H1 (cell line): ENCODE data around the gene PTCH2. TPM values are rescaled to one million over a fixed set of nuclear protein-coding genes. Genes with fewer than 3 reads are reported as not detected.

Experiments used
- CTCF ChIA-PET: fragments of 300-600 bp; sonication (Branson Sonifier 250); formaldehyde crosslinking; loops from one replicate; lab custom pipeline; 2021; ENCODE audit not compliant: partially characterized antibody; lab: Charles Lee
- POLR2A ChIA-PET: fragments of 300-600 bp; sonication (Branson Sonifier 250); formaldehyde crosslinking; loops from one replicate; lab custom pipeline; 2021; ENCODE audit warnings: inconsistent platforms; ENCODE audit not compliant: partially characterized antibody; lab: Charles Lee
- DNase-seq, 2 experiments: peaks; one replicate each; pipeline versions ENCODE4 v3.0.0 to v3.0.0-alpha.2; 2010 to 2022; ENCODE audit warnings: low spot score in 2 of 2, low read depth in 1 of 2, mixed read lengths in 1 of 2
- FAIRE-seq: peaks from 2 replicates; lab custom pipeline; 2011; peaks lifted over from hg19 to GRCh38; lab: Jason Lieb, UNC
- H2AFZ ChIP-seq: 2 replicates; pipeline ENCODE4 v1.8.1; 2012; ENCODE audit warnings: low read length, inconsistent platforms
- H2AK5ac ChIP-seq: 2 replicates; pipeline ENCODE4 v1.6.1; 2013; ENCODE audit warnings: low read depth, low read length
- H2BK120ac ChIP-seq: replicated peaks from 2 replicates; pipeline ENCODE3; 2013; ENCODE audit warnings: low read depth, low read length, inconsistent platforms
- H2BK12ac ChIP-seq: 2 replicates; pipeline ENCODE4 v1.6.1; 2013; ENCODE audit warnings: low read depth, low read length
- H2BK15ac ChIP-seq: 2 replicates; pipeline ENCODE4 v1.6.1; 2013; ENCODE audit warnings: low read length
- H2BK20ac ChIP-seq: 2 replicates; pipeline ENCODE4 v1.6.1; 2013; ENCODE audit warnings: low read length
- H2BK5ac ChIP-seq: 2 replicates; pipeline ENCODE4 v1.6.1; 2013; ENCODE audit warnings: low read depth, low read length
- H3K14ac ChIP-seq: 2 replicates; pipeline ENCODE4 v1.6.1; 2013; ENCODE audit warnings: inconsistent platforms; ENCODE audit not compliant: insufficient read length
- H3K18ac ChIP-seq: 2 replicates; pipeline ENCODE4 v1.6.1; 2013; ENCODE audit warnings: low read length; ENCODE audit errors: extremely low read depth
- H3K23ac ChIP-seq: 2 replicates; pipeline ENCODE4 v1.6.1; 2013; ENCODE audit warnings: inconsistent platforms; ENCODE audit not compliant: insufficient read length
- H3K23me2 ChIP-seq: 2 replicates; pipeline ENCODE4 v1.6.1; 2013; ENCODE audit warnings: low read depth, low read length
- H3K27ac ChIP-seq: 2 replicates; pipeline ENCODE4 v1.6.1; 2011; ENCODE audit warnings: low read depth, low read length, inconsistent platforms
- H3K27me3 ChIP-seq, 4 experiments: replicated peaks in 1 of 4; 1 replicate in 1 of 4; 2 replicates in 3 of 4; pipeline versions ENCODE4 v1.6.1 to v1.8.1; 2011 to 2013; ENCODE audit warnings: low read length in 3 of 4, mild to moderate bottlenecking in 3 of 4, inconsistent platforms in 2 of 4, mixed read lengths in 2 of 4, moderate library complexity in 1 of 4; ENCODE audit not compliant: control insufficient read depth in 3 of 4, insufficient read depth in 3 of 4; ENCODE audit errors: extremely low read depth in 1 of 4
- H3K36me3 ChIP-seq, 4 experiments: 2 replicates each; pipeline versions ENCODE4 v1.6.1 to v1.8.1; 2011 to 2013; ENCODE audit warnings: mild to moderate bottlenecking in 4 of 4, low read length in 3 of 4, moderate library complexity in 2 of 4, control low read depth in 1 of 4, inconsistent platforms in 1 of 4; ENCODE audit not compliant: insufficient read depth in 4 of 4, control insufficient read depth in 2 of 4
- H3K4ac ChIP-seq: replicated peaks from 2 replicates; pipeline ENCODE3; 2013; ENCODE audit warnings: low read length, low read depth, mixed read lengths, inconsistent platforms; ENCODE audit not compliant: insufficient read length
- H3K4me1 ChIP-seq, 4 experiments: replicated peaks in 1 of 4; 1 replicate in 1 of 4; 2 replicates in 3 of 4; pipeline versions ENCODE4 v1.6.1 to v1.8.1; 2011 to 2013; ENCODE audit warnings: low read length in 3 of 4, inconsistent platforms in 2 of 4, mixed read lengths in 1 of 4; ENCODE audit not compliant: insufficient read depth in 4 of 4, control insufficient read depth in 3 of 4
- H3K4me2 ChIP-seq, 2 experiments: 2 replicates each; pipeline versions ENCODE4 v1.6.1 to v1.8.1; 2011 to 2013; ENCODE audit warnings: low read depth in 2 of 2, low read length in 2 of 2, control low read depth in 1 of 2, inconsistent platforms in 1 of 2, mild to moderate bottlenecking in 1 of 2; ENCODE audit not compliant: insufficient read depth in 1 of 2
- H3K4me3 ChIP-seq, 4 experiments: fragments of 200-600, 300-600 bp in 1 of 4; sonication (generic), shearing (Covaris generic), sonication (Bioruptor Twin) in 1 of 4; 2 replicates each; pipeline versions ENCODE4 v1.5.1 to v1.8.1; 2011 to 2016; ENCODE audit warnings: low read length in 4 of 4, low read depth in 3 of 4, control low read depth in 2 of 4, inconsistent platforms in 2 of 4, mild to moderate bottlenecking in 2 of 4, mixed read lengths in 1 of 4, moderate library complexity in 1 of 4; ENCODE audit not compliant: insufficient read depth in 2 of 4; ENCODE audit errors: extremely low read depth in 1 of 4
- H3K56ac ChIP-seq: replicated peaks from 2 replicates; pipeline ENCODE3; 2013; ENCODE audit warnings: low read depth, mild to moderate bottlenecking, mixed read lengths, low read length, inconsistent platforms; ENCODE audit not compliant: insufficient read length
- H3K79me1 ChIP-seq: 2 replicates; pipeline ENCODE4 v1.6.1; 2013; ENCODE audit warnings: low read depth, low read length, control low read depth
- H3K79me2 ChIP-seq, 2 experiments: 2 replicates each; pipeline versions ENCODE4 v1.6.1 to v1.8.1; 2012 to 2013; ENCODE audit warnings: low read length in 2 of 2, mild to moderate bottlenecking in 2 of 2, inconsistent platforms in 1 of 2; ENCODE audit not compliant: insufficient read depth in 2 of 2, control insufficient read depth in 1 of 2
- H3K9ac ChIP-seq, 4 experiments: replicated peaks in 1 of 4; 1 replicate in 1 of 4; 2 replicates in 3 of 4; pipeline versions ENCODE4 v1.6.1 to v1.8.1; 2011 to 2013; ENCODE audit warnings: low read depth in 3 of 4, low read length in 3 of 4, control low read depth in 2 of 4, mild to moderate bottlenecking in 2 of 4, moderate library complexity in 2 of 4, inconsistent platforms in 1 of 4; ENCODE audit errors: extremely low read depth in 1 of 4
- H3K9me3 ChIP-seq, 2 experiments: 2 replicates each; pipeline versions ENCODE4 v1.6.1 to v1.8.1; 2012 to 2013; ENCODE audit warnings: mild to moderate bottlenecking in 2 of 2, moderate library complexity in 2 of 2, control low read depth in 1 of 2, inconsistent platforms in 1 of 2, low read depth in 1 of 2, low read length in 1 of 2, mixed read lengths in 1 of 2; ENCODE audit not compliant: insufficient read depth in 2 of 2
- H4K20me1 ChIP-seq, 2 experiments: replicated peaks in 1 of 2; 2 replicates each; pipeline versions ENCODE3 to v1.8.1; 2011 to 2013; ENCODE audit warnings: inconsistent platforms in 2 of 2, low read length in 2 of 2, mild to moderate bottlenecking in 1 of 2; ENCODE audit not compliant: insufficient read depth in 2 of 2, control insufficient read depth in 1 of 2
- H4K5ac ChIP-seq: 2 replicates; pipeline ENCODE4 v1.6.1; 2013; ENCODE audit warnings: low read length, low read depth, mixed read lengths, inconsistent platforms; ENCODE audit not compliant: insufficient read length
- H4K8ac ChIP-seq: 2 replicates; pipeline ENCODE4 v1.8.0; 2013; ENCODE audit warnings: mild to moderate bottlenecking, moderate library complexity, low read length, inconsistent platforms; ENCODE audit not compliant: insufficient read depth; ENCODE audit errors: extremely low read depth
- H4K91ac ChIP-seq: replicated peaks from 2 replicates; pipeline ENCODE3; 2013; ENCODE audit warnings: low read length, mixed read lengths, inconsistent platforms; ENCODE audit not compliant: insufficient read length
- BACH1 ChIP-seq: IDR thresholded peaks from 2 replicates; pipeline ENCODE4 v1.6.1; 2012; ENCODE audit warnings: low read length, improper control_type of control experiment
- EP300 ChIP-seq, 2 experiments: IDR thresholded peaks; 1 replicate in 1 of 2; 2 replicates in 1 of 2; pipeline ENCODE4 v1.6.1; 2011 to 2012; ENCODE audit warnings: low read depth in 2 of 2, low read length in 2 of 2, mild to moderate bottlenecking in 2 of 2, borderline replicate concordance in 1 of 2, inconsistent platforms in 1 of 2, moderate library complexity in 1 of 2
- FOSL1 ChIP-seq: IDR thresholded peaks from 2 replicates; pipeline ENCODE4 v1.6.1; 2011; ENCODE audit warnings: mild to moderate bottlenecking, low read depth, low read length, moderate library complexity; ENCODE audit not compliant: insufficient read depth
- GABPA ChIP-seq: IDR thresholded peaks from 2 replicates; pipeline ENCODE4 v1.6.1; 2011; ENCODE audit warnings: mild to moderate bottlenecking, low read length, moderate library complexity, borderline replicate concordance; ENCODE audit not compliant: insufficient read depth
- RBBP5 ChIP-seq: IDR thresholded peaks from 2 replicates; pipeline ENCODE4 v1.7.1; 2012; ENCODE audit warnings: low read depth, mild to moderate bottlenecking, inconsistent platforms, low read length, moderate library complexity, borderline replicate concordance
- SAP30 ChIP-seq: fragments of 300-600 bp; sonication (generic); IDR thresholded peaks from 2 replicates; pipeline ENCODE4 v1.7.1; 2012; ENCODE audit warnings: low read length, moderate library complexity, mild to moderate bottlenecking, inconsistent platforms; ENCODE audit not compliant: insufficient read depth, insufficient replicate concordance
- TBP ChIP-seq: IDR thresholded peaks from 2 replicates; pipeline ENCODE4 v1.6.1; 2011; ENCODE audit warnings: low read depth, low read length, improper control_type of control experiment
- TCF12 ChIP-seq: IDR thresholded peaks from 2 replicates; pipeline ENCODE4 v1.6.1; 2011; ENCODE audit warnings: low read depth, mild to moderate bottlenecking, low read length
- WGBS, 2 experiments: shearing (Covaris generic) in 1 of 2; methylation state at CpG; one replicate each; pipeline versions ENCODE4 v1.1.6 to v1.1.7; 2013 to 2015; ENCODE audit warnings: low lambda C conversion rate in 2 of 2, mixed read lengths in 2 of 2, inconsistent platforms in 1 of 2, low coverage in 1 of 2, missing lambda C conversion rate in 1 of 2; ENCODE audit not compliant: insufficient replicate concordance in 2 of 2, insufficient coverage in 1 of 2, insufficient read length in 1 of 2; ENCODE audit errors: extremely low coverage in 1 of 2, missing lambda C conversion rate in 1 of 2; 5-methylcytosine and 5-hydroxymethylcytosine counted together
- polyA plus RNA-seq, 7 experiments: library from polyadenylated mRNA; depleted of rRNA in 3 of 7; stranded (reverse) in 5 of 7; unstranded in 2 of 7; fragments of >200 nt in 5 of 7; fragments of 200-250 nt in 2 of 7; gene quantifications; 1 replicate in 5 of 7; 2 replicates in 1 of 7; 4 replicates in 1 of 7; pipeline versions ENCODE4 v1.2.1 to v1.2.3, GENCODE V29; 2011 to 2013; ENCODE audit warnings: missing spikeins in 2 of 7, mixed read lengths in 2 of 7
- total RNA-seq: library from RNA; stranded (reverse); fragmentation: NEBNext Ultra II Directional; extraction: Animal tissue kit (Norgen Biotek cat#: 25700); gene quantifications from 2 replicates; pipeline ENCODE4 v1.2.1, GENCODE V29; 2021
- TF ChIP-seq, protein P1 (sequence below): IDR thresholded peaks from 2 replicates; pipeline ENCODE4 v1.6.1; 2012; ENCODE audit warnings: inconsistent platforms
- TF ChIP-seq, protein P2 (sequence below): IDR thresholded peaks from 2 replicates; pipeline ENCODE4 v1.6.1; 2012; ENCODE audit warnings: inconsistent platforms
- TF ChIP-seq, protein P3 (sequence below): IDR thresholded peaks from 2 replicates; pipeline ENCODE4 v1.6.1; 2011; ENCODE audit warnings: low read depth, mild to moderate bottlenecking, low read length; ENCODE audit not compliant: insufficient read depth

The PTCH2 gene
- total and polyA plus RNA-seq, 2 of the 8 experiments (the other 6 are each of a cell fraction or from before 2014, with no cell fraction given), result 0.35 to 1.2 TPM

GRCh38 chr1:44817307-44817706 lies 25.7 kb downstream of the PTCH2 start:
- no peaks in the 10 kb centered on the region for H3K79me1 ChIP-seq
- no peak overlapping the region for H3K56ac ChIP-seq
- FAIRE-seq (no peak), DNase-seq (no peak)
- H3K79me2 ChIP-seq, result no peaks in the 10 kb centered on the region
- WGBS, 2 experiments, result 88% methylated on average over 2 of the region's 2 CpGs; no CpG with 5 or more reads in 1 of the 2 experiments
- no peak overlapping the region for H3K18ac ChIP-seq
- H2AK5ac ChIP-seq, result no peak overlapping the region
- H3K27ac ChIP-seq, result no peak overlapping the region
- H3K4me1 ChIP-seq, result peaks cover 2 to 11% (median 9%) of the 10 kb centered on the region in 4 experiments; a peak in 6 of 7 replicates
- H3K14ac ChIP-seq, result no peak overlapping the region
- H2BK20ac ChIP-seq, result no peak overlapping the region
- H3K36me3 ChIP-seq, result no peaks in the 10 kb centered on the region
- peaks cover 13% of the 10 kb centered on the region for H3K23me2 ChIP-seq
- H2BK120ac ChIP-seq, result no peak overlapping the region
- ChIA-PET POLR2A (interaction anchor here (1.0 to 16.6 kb wide), 10 partner anchors 12 to 508 kb away, joined by 3 to 547 read pairs (median 95); partner anchors contain the start of genes BEST4, BTBD19, DYNLT4 and HECTD3), CTCF (interaction anchor here (0.9 to 3.4 kb wide), 11 partner anchors 11 to 194 kb away, joined by 3 to 21 read pairs (median 4); partner anchors contain the start of genes BTBD19, DYNLT4, HECTD3 and PLK3)
- no peak overlapping the region for H4K91ac ChIP-seq
- H4K5ac ChIP-seq, result no peak overlapping the region
- no peak overlapping the region for H2BK15ac ChIP-seq
- H3K9me3 ChIP-seq, result no peaks in the 10 kb centered on the region
- H3K27me3 ChIP-seq, result peaks cover 0 to 4% (median 0%) of the 10 kb centered on the region in 4 experiments; a peak in 4 of 7 replicates
- H3K4me3 ChIP-seq, result no peak overlapping the region
- H3K4me2 ChIP-seq, result no peak overlapping the region
- H4K20me1 ChIP-seq, result no peaks in the 10 kb centered on the region
- H4K8ac ChIP-seq, result no peak overlapping the region
- peak overlapping the region; percentile 8 for H3K4ac ChIP-seq
- no peak overlapping the region for H2BK12ac ChIP-seq
- H3K9ac ChIP-seq, result no peak overlapping the region
- no peak overlapping the region for H2AFZ ChIP-seq
- no peak overlapping the region for H3K23ac ChIP-seq
- H2BK5ac ChIP-seq, result no peak overlapping the region
- TF ChIP-seq TBP (no peak), RBBP5 (no peak), EP300 (IDR thresholded peaks at IDR 0.05; ENCODE audit: borderline replicate concordance in 1 of 2, low read depth in 2 of 2, low read length in 2 of 2) (no peak), FOSL1 (no peak), TCF12 (no peak), GABPA (no peak), SAP30 (no peak), BACH1 (no peak)
- TF ChIP-seq, protein P1, sequence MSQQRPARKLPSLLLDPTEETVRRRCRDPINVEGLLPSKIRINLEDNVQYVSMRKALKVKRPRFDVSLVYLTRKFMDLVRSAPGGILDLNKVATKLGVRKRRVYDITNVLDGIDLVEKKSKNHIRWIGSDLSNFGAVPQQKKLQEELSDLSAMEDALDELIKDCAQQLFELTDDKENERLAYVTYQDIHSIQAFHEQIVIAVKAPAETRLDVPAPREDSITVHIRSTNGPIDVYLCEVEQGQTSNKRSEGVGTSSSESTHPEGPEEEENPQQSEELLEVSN, result no peak
- TF ChIP-seq, protein P2, sequence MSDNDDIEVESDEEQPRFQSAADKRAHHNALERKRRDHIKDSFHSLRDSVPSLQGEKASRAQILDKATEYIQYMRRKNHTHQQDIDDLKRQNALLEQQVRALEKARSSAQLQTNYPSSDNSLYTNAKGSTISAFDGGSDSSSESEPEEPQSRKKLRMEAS, result no peak
- TF ChIP-seq, protein P3, sequence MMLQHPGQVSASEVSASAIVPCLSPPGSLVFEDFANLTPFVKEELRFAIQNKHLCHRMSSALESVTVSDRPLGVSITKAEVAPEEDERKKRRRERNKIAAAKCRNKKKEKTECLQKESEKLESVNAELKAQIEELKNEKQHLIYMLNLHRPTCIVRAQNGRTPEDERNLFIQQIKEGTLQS, result no peak
